B cell (primary cell): ENCODE data around the gene PHEX. TPM values are rescaled to one million over a fixed set of nuclear protein-coding genes. Genes with fewer than 3 reads are reported as not detected.

Experiments used
- ATAC-seq: fragments of 200-7000 bp; cut with Tn5 transposase; one replicate; pipeline ENCODE4 v1.10.0; 2021; ENCODE audit warnings: low read depth, mild to moderate bottlenecking, moderate number of reproducible peaks, moderate library complexity
- CTCF ChIA-PET: fragments of 350-600 bp; sonication (Branson Sonifier 250); formaldehyde crosslinking; loops from one replicate; lab custom pipeline; 2021; ENCODE audit warnings: antibody characterized with exemption, inconsistent platforms; lab: Charles Lee
- POLR2A ChIA-PET: fragments of 350-600 bp; sonication (Branson Sonifier 250); formaldehyde crosslinking; loops from one replicate; lab custom pipeline; 2021; ENCODE audit warnings: antibody characterized with exemption; lab: Charles Lee
- DNase-seq: peaks from one replicate; pipeline ENCODE4 v3.0.0; 2013
- H2AFZ ChIP-seq: 2 replicates; pipeline ENCODE4 v1.6.1; 2012; ENCODE audit warnings: mild to moderate bottlenecking, low read depth, low read length; ENCODE audit not compliant: insufficient read depth, poor library complexity, severe bottlenecking
- H3K27ac ChIP-seq, 2 donors: 1 replicate in 1 of 2; 2 replicates in 1 of 2; pipeline ENCODE4 v1.5.1; 2012 to 2013; ENCODE audit warnings: low read length in 2 of 2, mild to moderate bottlenecking in 2 of 2, moderate library complexity in 1 of 2
- H3K27me3 ChIP-seq, 4 experiments: fragments of 200-600 bp in 1 of 4; sonication (generic) in 1 of 4; replicated peaks in 1 of 4; 1 replicate in 2 of 4; 2 replicates in 2 of 4; pipeline versions ENCODE4 v1.6.1 to v1.7.0; 2013 to 2016; ENCODE audit warnings: low read length in 3 of 4, mild to moderate bottlenecking in 2 of 4, mixed read lengths in 1 of 4, moderate library complexity in 1 of 4; ENCODE audit not compliant: insufficient read depth in 4 of 4, control insufficient read depth in 3 of 4; ENCODE audit errors: control extremely low read depth in 1 of 4
- H3K36me3 ChIP-seq, 2 experiments: replicated peaks in 1 of 2; 1 replicate in 1 of 2; 2 replicates in 1 of 2; pipeline versions ENCODE4 v1.6.1 to v1.7.1; 2013; ENCODE audit warnings: low read length in 1 of 2; ENCODE audit not compliant: insufficient read depth in 2 of 2, control insufficient read depth in 1 of 2; ENCODE audit errors: control extremely low read depth in 1 of 2, extremely low read depth in 1 of 2
- H3K4me1 ChIP-seq, 2 donors: fragments of 200-600 bp in 1 of 2; sonication (generic) in 1 of 2; 1 replicate in 1 of 2; 2 replicates in 1 of 2; pipeline versions ENCODE4 v1.5.1 to v1.6.1; 2013 to 2017; ENCODE audit warnings: low read length in 2 of 2; ENCODE audit not compliant: control insufficient read depth in 2 of 2, insufficient read depth in 2 of 2
- H3K4me2 ChIP-seq: replicated peaks from 2 replicates; pipeline ENCODE3; 2012; ENCODE audit warnings: mild to moderate bottlenecking, low read depth, low read length; ENCODE audit not compliant: poor library complexity, severe bottlenecking
- H3K4me3 ChIP-seq, 5 experiments: fragments of 200-600 bp in 1 of 5; sonication (generic) in 1 of 5; 1 replicate in 3 of 5; 2 replicates in 2 of 5; pipeline versions ENCODE4 v1.5.1 to v1.7.0; 2011 to 2016; ENCODE audit warnings: low read length in 4 of 5, mild to moderate bottlenecking in 4 of 5, low read depth in 2 of 5, control low read depth in 1 of 5, moderate library complexity in 1 of 5; ENCODE audit not compliant: insufficient read depth in 1 of 5; ENCODE audit errors: control extremely low read depth in 1 of 5, extremely low read depth in 1 of 5
- H3K79me2 ChIP-seq: fragments of 200-600 bp; sonication (generic); one replicate; pipeline ENCODE4 v1.6.0; 2016; ENCODE audit warnings: low read length; ENCODE audit not compliant: control insufficient read depth, insufficient read depth
- H3K9ac ChIP-seq: fragments of 200-600 bp; sonication (generic); 2 replicates; pipeline ENCODE4 v1.6.1; 2017; ENCODE audit warnings: mild to moderate bottlenecking, low read length, moderate library complexity
- H3K9me3 ChIP-seq, 3 donors: one replicate each; pipeline versions ENCODE4 v1.6.1 to v1.7.1; 2013; ENCODE audit warnings: low read length in 2 of 3; ENCODE audit not compliant: control insufficient read depth in 2 of 3, insufficient read depth in 1 of 3; ENCODE audit errors: control extremely low read depth in 1 of 3
- H4K20me1 ChIP-seq: 2 replicates; pipeline ENCODE4 v1.6.0; 2012; ENCODE audit warnings: mild to moderate bottlenecking, low read length; ENCODE audit not compliant: insufficient read depth, control insufficient read depth, poor library complexity, severe bottlenecking
- H3K27ac Mint-ChIP-seq: one replicate; pipeline ENCODE4 v1.8.0; 2021; ENCODE audit warnings: mixed read lengths
- H3K27me3 Mint-ChIP-seq: one replicate; pipeline ENCODE4 v1.8.0; 2021; ENCODE audit warnings: mixed read lengths
- H3K4me1 Mint-ChIP-seq: one replicate; pipeline ENCODE4 v1.8.0; 2021; ENCODE audit warnings: mixed read lengths
- H3K4me3 Mint-ChIP-seq: one replicate; pipeline ENCODE4 v1.8.0; 2021; ENCODE audit warnings: mixed read lengths
- H3K9me3 Mint-ChIP-seq: one replicate; pipeline ENCODE4 v1.8.0; 2022; ENCODE audit warnings: mixed read lengths; ENCODE audit not compliant: insufficient read depth
- EZH2 ChIP-seq: IDR thresholded peaks from 2 replicates; pipeline ENCODE4 v1.6.1; 2012; ENCODE audit warnings: borderline replicate concordance, low read depth, mild to moderate bottlenecking, moderate library complexity, low read length; ENCODE audit not compliant: insufficient read depth, poor library complexity, severe bottlenecking
- WGBS: methylation state at CpG from one replicate; pipeline ENCODE4 v1.1.5; 2013; ENCODE audit warnings: missing lambda C conversion rate; ENCODE audit not compliant: insufficient coverage; 5-methylcytosine and 5-hydroxymethylcytosine counted together
- intact Hi-C: fragments of 100-400 bp; cut with micrococcal nuclease; formaldehyde crosslinking; loops from one replicate; pipeline ENCODE4 v1.10.0; 2022
- polyA plus RNA-seq: library from polyadenylated mRNA; depleted of rRNA; stranded (reverse); fragments of >200 nt; gene quantifications from 2 replicates; pipeline ENCODE4 v1.2.3, GENCODE V29; 2012
- total RNA-seq, 2 donors: library from RNA; stranded (reverse); fragments of 120-200 nt in 1 of 2; gene quantifications; 1 replicate in 1 of 2; 2 replicates in 1 of 2; pipeline versions ENCODE4 v1.2.3 to v1.2.4, GENCODE V29; 2013 to 2022
- TF ChIP-seq, protein P1 (sequence below): fragments of 200-600 bp; IDR thresholded peaks from one replicate; pipeline ENCODE4 v1.8.0; 2022; ENCODE audit warnings: antibody characterized with exemption, mild to moderate bottlenecking

PHEX gene
- total and polyA plus RNA-seq, 2 donors (not counting 1 experiment from before 2014, with no cell fraction given), result 0.01 to 0.15 TPM

DNA sequence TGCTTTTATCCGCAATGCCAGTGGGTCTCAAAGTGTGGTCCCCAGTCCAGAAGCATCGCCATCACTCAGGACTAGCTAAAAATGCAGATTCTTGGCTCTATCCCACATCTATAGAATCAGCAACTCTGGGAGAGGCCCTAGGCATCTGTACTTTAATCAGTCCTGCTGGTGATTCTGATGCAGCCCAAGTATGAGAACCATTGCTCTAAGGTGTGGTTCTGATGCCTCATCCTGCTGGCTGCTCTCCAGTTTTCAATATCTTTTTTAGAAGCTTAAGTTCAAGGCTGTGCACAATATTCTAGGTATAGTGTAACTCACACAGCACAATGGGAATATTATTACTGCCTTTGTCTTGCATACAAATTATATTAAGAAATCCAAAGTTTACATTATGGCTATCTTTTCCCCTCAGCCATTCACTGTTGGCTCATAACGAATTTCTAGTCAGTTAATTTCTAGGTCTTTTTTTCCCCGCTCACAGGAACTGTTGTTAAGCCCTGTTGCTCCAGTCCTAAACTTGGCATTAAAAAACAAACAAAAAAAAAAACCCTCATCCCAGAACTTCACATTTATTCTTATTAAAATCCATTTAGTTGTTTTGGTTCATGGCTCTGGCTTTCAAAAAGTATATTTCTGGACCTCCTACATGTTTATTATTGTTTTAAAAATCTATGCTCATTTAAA, 109.1 kb downstream of the PHEX start:
- H3K9me3 Mint-ChIP-seq, result no peaks in the 10 kb centered on the region
- CTCF ChIA-PET, result no interaction called here

DNA sequence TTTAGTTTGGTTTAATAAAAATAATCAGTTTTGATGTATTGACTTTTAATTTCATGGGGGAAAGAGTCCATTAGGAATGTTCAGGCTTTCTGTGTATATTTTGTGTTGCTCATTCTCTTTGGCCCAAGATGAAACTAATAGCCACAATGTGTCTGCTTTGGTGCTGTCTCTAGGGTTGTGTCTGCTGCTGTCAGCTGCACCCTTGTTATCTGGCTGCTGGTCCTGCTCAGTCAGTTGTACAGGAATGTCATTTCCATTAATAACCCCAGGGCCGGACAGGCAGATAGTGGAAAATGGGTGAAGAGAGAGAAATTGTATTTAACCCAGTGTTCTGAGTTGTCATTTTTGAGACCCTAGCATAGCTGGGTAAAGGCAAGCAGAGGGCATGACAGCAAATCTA, 115.1 kb downstream of the PHEX start:
- ChIA-PET POLR2A (no interaction called here), CTCF (no interaction called here)
- intact Hi-C loops, result no loop called here
- Mint-ChIP-seq H3K4me3 (no peak overlapping the region), H3K27ac (no peak overlapping the region), H3K4me1 (no peaks in the 10 kb centered on the region), H3K27me3 (peaks cover 4% of the 10 kb centered on the region), H3K9me3 (no peaks in the 10 kb centered on the region)
- DNase-seq (no peak), ATAC-seq (no peak)
- H3K79me2 ChIP-seq, result no peaks in the 10 kb centered on the region
- no peaks in the 10 kb centered on the region for H3K36me3 ChIP-seq
- no peaks in the 10 kb centered on the region for H3K27me3 ChIP-seq
- H3K9me3 ChIP-seq, result no peaks in the 10 kb centered on the region
- H2AFZ ChIP-seq, result no peak overlapping the region
- TF ChIP-seq, protein P1, sequence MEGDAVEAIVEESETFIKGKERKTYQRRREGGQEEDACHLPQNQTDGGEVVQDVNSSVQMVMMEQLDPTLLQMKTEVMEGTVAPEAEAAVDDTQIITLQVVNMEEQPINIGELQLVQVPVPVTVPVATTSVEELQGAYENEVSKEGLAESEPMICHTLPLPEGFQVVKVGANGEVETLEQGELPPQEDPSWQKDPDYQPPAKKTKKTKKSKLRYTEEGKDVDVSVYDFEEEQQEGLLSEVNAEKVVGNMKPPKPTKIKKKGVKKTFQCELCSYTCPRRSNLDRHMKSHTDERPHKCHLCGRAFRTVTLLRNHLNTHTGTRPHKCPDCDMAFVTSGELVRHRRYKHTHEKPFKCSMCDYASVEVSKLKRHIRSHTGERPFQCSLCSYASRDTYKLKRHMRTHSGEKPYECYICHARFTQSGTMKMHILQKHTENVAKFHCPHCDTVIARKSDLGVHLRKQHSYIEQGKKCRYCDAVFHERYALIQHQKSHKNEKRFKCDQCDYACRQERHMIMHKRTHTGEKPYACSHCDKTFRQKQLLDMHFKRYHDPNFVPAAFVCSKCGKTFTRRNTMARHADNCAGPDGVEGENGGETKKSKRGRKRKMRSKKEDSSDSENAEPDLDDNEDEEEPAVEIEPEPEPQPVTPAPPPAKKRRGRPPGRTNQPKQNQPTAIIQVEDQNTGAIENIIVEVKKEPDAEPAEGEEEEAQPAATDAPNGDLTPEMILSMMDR, result no peak
- TF ChIP-seq EZH2, result no peak
- no peak overlapping the region for H3K4me2 ChIP-seq
- H3K4me3 ChIP-seq, result no peak overlapping the region
- no peak overlapping the region for H3K9ac ChIP-seq
- H4K20me1 ChIP-seq, result no peaks in the 10 kb centered on the region
- WGBS, result no CpG with 5 or more reads among the region's 1 CpG
- H3K4me1 ChIP-seq, result no peaks in the 10 kb centered on the region
- no peak overlapping the region for H3K27ac ChIP-seq

More for the DNA sequence above, 109.1 kb downstream of the PHEX start:
- Mint-ChIP-seq H3K27ac (no peak overlapping the region), H3K4me1 (peaks cover 2% of the 10 kb centered on the region), H3K27me3 (peaks cover 4% of the 10 kb centered on the region), H3K4me3 (no peak overlapping the region)
- POLR2A ChIA-PET, result no interaction called here
- Histone ChIP-seq H2AFZ (no peak overlapping the region), H3K4me3 (no peak overlapping the region), H4K20me1 (no peaks in the 10 kb centered on the region), H3K4me1 (no peaks in the 10 kb centered on the region), H3K27me3 (no peaks in the 10 kb centered on the region), H3K36me3 (no peaks in the 10 kb centered on the region), H3K4me2 (no peak overlapping the region), H3K9ac (no peak overlapping the region), H3K79me2 (no peaks in the 10 kb centered on the region), H3K27ac (no peak overlapping the region), H3K9me3 (no peaks in the 10 kb centered on the region)
- WGBS, result 100% methylated on average over 1 of the region's 4 CpGs
- ATAC-seq, result no peak
- no peak for DNase-seq
- intact Hi-C loops, result no loop called here
- TF ChIP-seq, protein P1, result no peak
- TF ChIP-seq EZH2, result no peak
